Measurements from ENCODE around the gene PDK2.

The PDK2 gene

GRCh38 chr17:50139950-50140885 lies 45.1 kb downstream of the PDK2 start:
- DNase-seq: peak; percentile 34 to 70

GRCh38 chr17:50141026-50141744 lies 46.0 kb downstream of the PDK2 start:
- no peak for DNase-seq

GRCh38 chr17:50141745-50142110 lies 46.6 kb downstream of the PDK2 start:
- DNase-seq: no peak

GRCh38 chr17:50143461-50144176 lies 48.5 kb downstream of the PDK2 start:
- DNase-seq: no peak

- no peak for DNase-seq
Observed at GRCh38 chr17:50144355-50144754, 49.2 kb downstream of the PDK2 start.

GRCh38 chr17:50144845-50145531 lies 49.8 kb downstream of the PDK2 start:
- DNase-seq: no peak

- DNase-seq: no peak
Observed at GRCh38 chr17:50145532-50146229, 50.5 kb downstream of the PDK2 start.

- no peak for DNase-seq
Observed at GRCh38 chr17:50146230-50146926, 51.2 kb downstream of the PDK2 start.

GRCh38 chr17:50146927-50147665 lies 51.9 kb downstream of the PDK2 start:
- DNase-seq: no peak

- no peak for DNase-seq
Observed at GRCh38 chr17:50147841-50148225, 52.7 kb downstream of the PDK2 start.

- DNase-seq: no peak
Observed at GRCh38 chr17:50148226-50149090, 53.3 kb downstream of the PDK2 start.

- DNase-seq: no peak
Observed at GRCh38 chr17:50149091-50149416, 53.9 kb downstream of the PDK2 start.

GRCh38 chr17:50149417-50150353 lies 54.5 kb downstream of the PDK2 start:
- no peak for DNase-seq

GRCh38 chr17:50150354-50151040 lies 55.3 kb downstream of the PDK2 start, which contains the start of gene PPP1R9B:
Gene PPP1R9B (minus strand): TSS chr17:50150677. CDS start chr17:50150513, 164 bp downstream.
- DNase-seq: no peak

GRCh38 chr17:50151041-50151936 lies 56.1 kb downstream of the PDK2 start:
- DNase-seq: peak; percentile 36 to 41

- DNase-seq: peak; percentile 26 to 63
Observed at GRCh38 chr17:50151937-50152547, 56.9 kb downstream of the PDK2 start.
